Natural killer cell (primary cell): ENCODE data around the gene UST. TPM values are rescaled to one million over a fixed set of nuclear protein-coding genes. Genes with fewer than 3 reads are reported as not detected.

Source experiments
- ATAC-seq, 3 donors: fragments of 150-1000 bp in 2 of 3; fragments of 200-7000 bp in 1 of 3; cut with Tn5 transposase; 1 replicate in 1 of 3; 2 replicates in 2 of 3; pipeline ENCODE4 v1.10.0; 2021; ENCODE audit warnings: mild to moderate bottlenecking in 2 of 3, moderate library complexity in 2 of 3
- DNase-seq, 2 donors: peaks; one replicate each; pipeline versions ENCODE4 v3.0.0 to v3.0.0-alpha.2; 2013 to 2021; ENCODE audit warnings: mixed read lengths in 1 of 2
- H3K27ac ChIP-seq: one replicate; pipeline ENCODE4 v1.5.1; 2013; ENCODE audit warnings: mild to moderate bottlenecking, low read length
- H3K27me3 ChIP-seq: one replicate; pipeline ENCODE4 v1.6.1; 2013; ENCODE audit warnings: low read length; ENCODE audit not compliant: control insufficient read depth, insufficient read depth
- H3K36me3 ChIP-seq: one replicate; pipeline ENCODE4 v1.6.1; 2013; ENCODE audit warnings: low read length; ENCODE audit not compliant: control insufficient read depth, insufficient read depth
- H3K4me1 ChIP-seq: one replicate; pipeline ENCODE4 v1.6.1; 2013; ENCODE audit warnings: low read length; ENCODE audit not compliant: control insufficient read depth, insufficient read depth
- H3K4me3 ChIP-seq: one replicate; pipeline ENCODE4 v1.5.1; 2013; ENCODE audit warnings: low read length
- H3K9me3 ChIP-seq: one replicate; pipeline ENCODE4 v1.6.1; 2013; ENCODE audit warnings: low read length; ENCODE audit not compliant: control insufficient read depth, insufficient read depth
- H3K27ac Mint-ChIP-seq, 2 donors: one replicate each; pipeline ENCODE4 v1.8.0; 2022; ENCODE audit warnings: mild to moderate bottlenecking in 2 of 2, mixed read lengths in 2 of 2, moderate library complexity in 1 of 2
- H3K27me3 Mint-ChIP-seq, 2 donors: one replicate each; pipeline ENCODE4 v1.8.0; 2022; ENCODE audit warnings: low read depth in 2 of 2, mixed read lengths in 2 of 2
- H3K36me3 Mint-ChIP-seq: one replicate; pipeline ENCODE4 v1.8.0; 2022; ENCODE audit warnings: mixed read lengths
- H3K4me1 Mint-ChIP-seq, 2 donors: one replicate each; pipeline ENCODE4 v1.8.0; 2022; ENCODE audit warnings: mixed read lengths in 2 of 2
- H3K4me3 Mint-ChIP-seq: one replicate; pipeline ENCODE4 v1.8.0; 2022; ENCODE audit warnings: mild to moderate bottlenecking, moderate library complexity, mixed read lengths
- H3K9me3 Mint-ChIP-seq, 2 donors: one replicate each; pipeline ENCODE4 v1.8.0; 2022; ENCODE audit warnings: mixed read lengths in 2 of 2
- CTCF ChIP-seq: fragments of 200-600 bp; IDR thresholded peaks from one replicate; pipeline ENCODE4 v1.8.0; 2022; ENCODE audit warnings: antibody characterized with exemption
- WGBS: methylation state at CpG from one replicate; pipeline ENCODE4 v1.1.7; 2013; ENCODE audit warnings: missing lambda C conversion rate; ENCODE audit not compliant: insufficient coverage; 5-methylcytosine and 5-hydroxymethylcytosine counted together
- intact Hi-C: fragments of 100-400 bp; cut with micrococcal nuclease; formaldehyde crosslinking; loops from one replicate; pipeline ENCODE4 v1.14.2; 2022
- total RNA-seq, 4 donors: library from RNA; stranded (reverse); fragments of 120-200 nt in 1 of 4; gene quantifications; one replicate each; pipeline versions ENCODE4 v1.2.3 to v1.2.4, GENCODE V29; 2013 to 2022

UST gene
- total RNA-seq, 3 donors from 2014 or later (not counting 1 experiment from before 2014, with no cell fraction given) = 6.3 to 11.9 (median 10.6) TPM

GRCh38 chr6:148890096-148890495, 143.3 kb downstream of the UST start:
- 89% methylated on average over 3 of the region's 3 CpGs for WGBS
- intact Hi-C loops = no loop called here
- no peak overlapping the region for H3K27ac Mint-ChIP-seq
- Histone ChIP-seq H3K27me3 (no peaks in the 10 kb centered on the region), H3K9me3 (no peaks in the 10 kb centered on the region), H3K36me3 (no peaks in the 10 kb centered on the region), H3K27ac (no peak overlapping the region), H3K4me1 (no peaks in the 10 kb centered on the region), H3K4me3 (no peak overlapping the region)
- peaks cover 13 to 14% of the 10 kb centered on the region in 2 donors for H3K4me1 Mint-ChIP-seq
- peaks cover 7% of the 10 kb centered on the region for H3K36me3 Mint-ChIP-seq
- no peak overlapping the region for H3K4me3 Mint-ChIP-seq
- no peaks in the 10 kb centered on the region for H3K27me3 Mint-ChIP-seq
- no peaks in the 10 kb centered on the region for H3K9me3 Mint-ChIP-seq
- no peak for ATAC-seq
- TF ChIP-seq CTCF = no peak
- DNase-seq = no peak

GRCh38 chr6:148890652-148891404, 144.0 kb downstream of the UST start:
- no peak overlapping the region for H3K4me3 Mint-ChIP-seq
- ATAC-seq = no peak

GRCh38 chr6:148891405-148891783, 144.6 kb downstream of the UST start:
- no peak for TF ChIP-seq CTCF
- Mint-ChIP-seq H3K9me3 (no peaks in the 10 kb centered on the region), H3K27me3 (no peaks in the 10 kb centered on the region), H3K4me1 (peaks cover 13 to 14% of the 10 kb centered on the region in 2 donors), H3K4me3 (no peak overlapping the region), H3K36me3 (peaks cover 7% of the 10 kb centered on the region), H3K27ac (no peak overlapping the region)
- no peak for ATAC-seq
- no peaks in the 10 kb centered on the region for H3K9me3 ChIP-seq
- H3K36me3 ChIP-seq = no peaks in the 10 kb centered on the region
- no peak overlapping the region for H3K4me3 ChIP-seq
- H3K27ac ChIP-seq = no peak overlapping the region
- no peak for DNase-seq
- no CpG with 5 or more reads among the region's 1 CpG for WGBS
- intact Hi-C loops = no loop called here
- H3K4me1 ChIP-seq = no peaks in the 10 kb centered on the region
- no peaks in the 10 kb centered on the region for H3K27me3 ChIP-seq

More at GRCh38 chr6:148890652-148891404, 144.0 kb downstream of the UST start:
- no peak for DNase-seq
- Histone ChIP-seq H3K27ac (no peak overlapping the region), H3K4me1 (no peaks in the 10 kb centered on the region), H3K9me3 (no peaks in the 10 kb centered on the region), H3K4me3 (no peak overlapping the region), H3K27me3 (no peaks in the 10 kb centered on the region), H3K36me3 (no peaks in the 10 kb centered on the region)
- Mint-ChIP-seq H3K9me3 (no peaks in the 10 kb centered on the region), H3K27ac (no peak overlapping the region), H3K36me3 (peaks cover 7% of the 10 kb centered on the region), H3K27me3 (no peaks in the 10 kb centered on the region), H3K4me1 (peaks cover 13 to 14% of the 10 kb centered on the region in 2 donors)
- 90% methylated on average over 12 of the region's 13 CpGs for WGBS
- no peak for TF ChIP-seq CTCF
- intact Hi-C loops = no loop called here

GRCh38 chr6:148892247-148892646, 145.4 kb downstream of the UST start:
- no peak overlapping the region for H3K27ac ChIP-seq
- Mint-ChIP-seq H3K36me3 (peaks cover 7% of the 10 kb centered on the region), H3K4me1 (peaks cover 6 to 7% of the 10 kb centered on the region in 2 donors), H3K9me3 (no peaks in the 10 kb centered on the region), H3K27ac (no peak overlapping the region), H3K4me3 (no peak overlapping the region), H3K27me3 (no peaks in the 10 kb centered on the region)
- H3K4me1 ChIP-seq = no peaks in the 10 kb centered on the region
- intact Hi-C loops = no loop called here
- H3K27me3 ChIP-seq = no peaks in the 10 kb centered on the region
- TF ChIP-seq CTCF = no peak
- H3K9me3 ChIP-seq = no peaks in the 10 kb centered on the region
- no peaks in the 10 kb centered on the region for H3K36me3 ChIP-seq
- H3K4me3 ChIP-seq = no peak overlapping the region
- DNase-seq (no peak), ATAC-seq (no peak)
